DOHH2 (cell line): Measurements from ENCODE around the gene CLEC2B.

Experiments
- H3F3A ChIP-seq: fragments of 200-600 bp; sonication (generic), shearing (Covaris generic); 2 replicates; pipeline ENCODE4 v1.6.0; 2016; ENCODE audit warnings: antibody characterized with exemption, mild to moderate bottlenecking; ENCODE audit not compliant: control insufficient read depth, insufficient read depth
- H3K27ac ChIP-seq: fragments of 200-600 bp; sonication (generic); 2 replicates; pipeline ENCODE4 v1.5.1; 2014; ENCODE audit warnings: low read depth, mild to moderate bottlenecking, low read length, moderate library complexity
- H3K27me3 ChIP-seq: fragments of 200-600 bp; sonication (generic); 2 replicates; pipeline ENCODE4 v1.6.1; 2014; ENCODE audit warnings: mild to moderate bottlenecking, low read length, mixed read lengths; ENCODE audit not compliant: control insufficient read depth
- H3K36me3 ChIP-seq: fragments of 200-600 bp; sonication (generic); 2 replicates; pipeline ENCODE4 v1.6.1; 2014; ENCODE audit warnings: mild to moderate bottlenecking, low read length, moderate library complexity, mixed read lengths; ENCODE audit not compliant: control insufficient read depth
- H3K4me1 ChIP-seq: fragments of 200-600 bp; sonication (generic); 2 replicates; pipeline ENCODE4 v1.6.1; 2014; ENCODE audit warnings: mild to moderate bottlenecking, low read length, mixed read lengths; ENCODE audit not compliant: control insufficient read depth
- H3K4me2 ChIP-seq: fragments of 200-600 bp; sonication (generic); 2 replicates; pipeline ENCODE4 v1.6.0; 2014; ENCODE audit warnings: mild to moderate bottlenecking, low read length, moderate library complexity
- H3K4me3 ChIP-seq: fragments of 200-600 bp; sonication (generic); 2 replicates; pipeline ENCODE4 v1.5.1; 2014; ENCODE audit warnings: mild to moderate bottlenecking, low read length, mixed read lengths
- H3K79me2 ChIP-seq: fragments of 200-600 bp; sonication (generic); 2 replicates; pipeline ENCODE4 v1.6.1; 2014; ENCODE audit warnings: mild to moderate bottlenecking, low read length, mixed read lengths; ENCODE audit not compliant: control insufficient read depth
- H3K9me2 ChIP-seq: fragments of 200-600 bp; sonication (generic); replicated peaks from 2 replicates; pipeline ENCODE4 v1.6.1; 2014; ENCODE audit warnings: mild to moderate bottlenecking, low read length, mixed read lengths; ENCODE audit not compliant: control insufficient read depth
- H3K9me3 ChIP-seq: fragments of 200-600 bp; sonication (generic); 2 replicates; pipeline ENCODE4 v1.6.1; 2014; ENCODE audit warnings: antibody characterized with exemption, low read length, mixed read lengths; ENCODE audit not compliant: control insufficient read depth, insufficient read depth
- H4K20me1 ChIP-seq: fragments of 200-600 bp; sonication (generic); 2 replicates; pipeline ENCODE4 v1.6.0; 2014; ENCODE audit warnings: low read depth, mild to moderate bottlenecking, antibody characterized with exemption, low read length, moderate library complexity; ENCODE audit not compliant: control insufficient read depth, insufficient read depth
- EZH2phosphoT487 ChIP-seq: fragments of 200-600 bp; sonication (generic); IDR thresholded peaks from 2 replicates; pipeline ENCODE4 v1.6.1; 2017; ENCODE audit warnings: borderline replicate concordance, mild to moderate bottlenecking, antibody characterized with exemption, low read length, moderate library complexity, mixed read lengths
- TF ChIP-seq, protein P1 (sequence below): fragments of 200-600 bp; sonication (generic); IDR thresholded peaks from one replicate; pipeline ENCODE4 v1.5.1; 2014; ENCODE audit warnings: antibody characterized with exemption, mild to moderate bottlenecking, low read depth, low read length; ENCODE audit not compliant: poor library complexity, severe bottlenecking

The CLEC2B gene

DNA sequence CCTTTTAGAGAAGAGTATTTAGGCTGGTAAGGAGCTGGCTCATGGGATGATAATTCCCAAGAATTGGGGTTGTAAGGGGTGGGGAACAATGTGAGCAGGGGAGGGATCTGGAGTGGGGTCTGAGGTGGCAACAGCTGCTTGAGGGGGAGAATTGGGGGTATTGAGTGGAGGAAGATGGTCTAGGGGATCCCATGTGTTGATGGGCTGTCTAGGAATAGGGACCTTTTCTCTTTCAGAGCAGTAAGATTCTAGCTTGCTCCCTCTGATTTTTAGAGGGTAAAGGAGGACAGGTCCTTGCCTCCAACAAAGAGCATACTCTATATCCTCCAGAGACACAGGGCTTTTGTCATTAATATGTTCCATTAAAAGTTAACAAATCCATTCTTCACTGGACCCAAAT is 40.6 kb upstream of the CLEC2B start:
- H3K4me2 ChIP-seq = no peak overlapping the region
- no peaks in the 10 kb centered on the region; the same call in 1 of the 2 replicates for H3K27me3 ChIP-seq
- no peak overlapping the region for H3K27ac ChIP-seq
- no peaks in the 10 kb centered on the region for H3K79me2 ChIP-seq
- H4K20me1 ChIP-seq = no peaks in the 10 kb centered on the region
- no peaks in the 10 kb centered on the region for H3F3A ChIP-seq
- no peak overlapping the region for H3K4me3 ChIP-seq
- H3K4me1 ChIP-seq = no peaks in the 10 kb centered on the region
- H3K36me3 ChIP-seq = no peaks in the 10 kb centered on the region
- no peaks in the 10 kb centered on the region for H3K9me2 ChIP-seq
- H3K9me3 ChIP-seq = peaks cover 13% of the 10 kb centered on the region
- TF ChIP-seq EZH2phosphoT487 = no peak
- TF ChIP-seq, protein P1, sequence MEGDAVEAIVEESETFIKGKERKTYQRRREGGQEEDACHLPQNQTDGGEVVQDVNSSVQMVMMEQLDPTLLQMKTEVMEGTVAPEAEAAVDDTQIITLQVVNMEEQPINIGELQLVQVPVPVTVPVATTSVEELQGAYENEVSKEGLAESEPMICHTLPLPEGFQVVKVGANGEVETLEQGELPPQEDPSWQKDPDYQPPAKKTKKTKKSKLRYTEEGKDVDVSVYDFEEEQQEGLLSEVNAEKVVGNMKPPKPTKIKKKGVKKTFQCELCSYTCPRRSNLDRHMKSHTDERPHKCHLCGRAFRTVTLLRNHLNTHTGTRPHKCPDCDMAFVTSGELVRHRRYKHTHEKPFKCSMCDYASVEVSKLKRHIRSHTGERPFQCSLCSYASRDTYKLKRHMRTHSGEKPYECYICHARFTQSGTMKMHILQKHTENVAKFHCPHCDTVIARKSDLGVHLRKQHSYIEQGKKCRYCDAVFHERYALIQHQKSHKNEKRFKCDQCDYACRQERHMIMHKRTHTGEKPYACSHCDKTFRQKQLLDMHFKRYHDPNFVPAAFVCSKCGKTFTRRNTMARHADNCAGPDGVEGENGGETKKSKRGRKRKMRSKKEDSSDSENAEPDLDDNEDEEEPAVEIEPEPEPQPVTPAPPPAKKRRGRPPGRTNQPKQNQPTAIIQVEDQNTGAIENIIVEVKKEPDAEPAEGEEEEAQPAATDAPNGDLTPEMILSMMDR = no peak

DNA sequence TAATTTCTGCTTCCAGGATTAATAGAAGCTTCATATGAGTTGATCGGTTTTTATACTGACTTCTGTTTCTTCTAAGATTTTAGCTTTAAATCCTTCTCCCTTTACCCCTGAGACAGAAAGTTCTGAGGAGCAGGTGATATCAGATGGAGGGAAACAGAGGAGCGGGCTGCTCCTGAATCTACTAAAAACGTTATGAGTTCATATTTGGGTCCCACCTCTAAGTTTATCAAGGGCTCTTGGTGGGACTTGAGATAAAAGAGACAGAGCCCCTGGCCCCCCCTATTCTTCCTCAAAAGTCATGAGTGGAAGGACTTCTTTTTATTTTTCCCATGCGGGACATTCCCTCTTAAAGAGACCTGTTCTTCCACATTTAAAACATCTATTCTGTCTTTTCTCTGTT is 39.2 kb upstream of the CLEC2B start:
- Histone ChIP-seq H3K9me2 (no peaks in the 10 kb centered on the region), H3K27me3 (no peaks in the 10 kb centered on the region; the same call in 1 of the 2 replicates), H3K4me1 (no peaks in the 10 kb centered on the region), H3K4me3 (no peak overlapping the region), H3K4me2 (no peak overlapping the region), H3K9me3 (peaks cover 13% of the 10 kb centered on the region), H4K20me1 (no peaks in the 10 kb centered on the region), H3F3A (no peaks in the 10 kb centered on the region), H3K27ac (no peak overlapping the region), H3K36me3 (no peaks in the 10 kb centered on the region), H3K79me2 (no peaks in the 10 kb centered on the region)
- TF ChIP-seq, protein P1 = no peak
- TF ChIP-seq EZH2phosphoT487 = no peak

DNA sequence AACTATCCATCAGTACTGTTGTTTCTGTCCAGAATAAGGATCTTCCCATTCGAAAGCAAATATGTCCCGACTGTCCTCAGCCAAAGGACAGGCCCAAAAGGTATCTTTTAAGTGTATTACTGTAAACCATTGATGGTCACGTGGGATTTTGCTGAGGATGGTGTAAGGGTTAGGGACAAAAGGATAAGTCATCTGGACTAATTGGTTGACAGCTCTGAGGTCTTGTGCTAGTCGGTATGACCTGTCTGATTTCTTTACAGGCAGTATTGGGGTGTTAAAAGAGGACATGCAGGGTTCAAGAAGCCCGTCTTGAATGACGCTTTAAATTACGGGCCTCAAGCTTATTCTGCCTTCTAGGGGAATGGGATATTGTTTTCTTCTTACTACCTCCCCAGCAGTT is 38.6 kb upstream of the CLEC2B start:
- Histone ChIP-seq H3K27me3 (no peaks in the 10 kb centered on the region; the same call in 1 of the 2 replicates), H3K4me1 (no peaks in the 10 kb centered on the region), H3K27ac (no peak overlapping the region), H3K79me2 (no peaks in the 10 kb centered on the region), H3K4me2 (no peak overlapping the region), H3F3A (no peaks in the 10 kb centered on the region), H3K36me3 (no peaks in the 10 kb centered on the region), H3K9me2 (no peaks in the 10 kb centered on the region), H3K4me3 (no peak overlapping the region), H3K9me3 (peaks cover 14% of the 10 kb centered on the region), H4K20me1 (no peaks in the 10 kb centered on the region)
- no peak for TF ChIP-seq EZH2phosphoT487

DNA sequence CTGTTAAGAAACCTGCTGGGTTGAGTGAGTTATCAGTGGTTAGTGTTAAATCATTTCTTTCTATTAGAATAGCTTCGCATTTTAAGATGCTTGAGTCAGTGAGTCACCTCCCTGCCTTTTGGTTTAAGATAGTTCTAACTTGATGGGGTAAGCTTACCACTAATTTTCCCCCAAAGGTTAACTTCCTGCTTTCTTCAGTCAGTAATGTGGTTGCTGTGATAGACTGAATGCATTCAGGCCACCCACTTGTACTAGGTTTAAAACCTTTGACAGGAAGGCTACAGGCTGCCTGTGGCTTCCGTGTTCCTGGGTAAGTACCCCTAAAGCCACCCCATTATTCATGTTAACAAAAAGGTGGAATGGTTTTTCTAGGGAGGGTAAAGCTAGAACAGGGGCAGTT is 37.7 kb upstream of the CLEC2B start:
- no peaks in the 10 kb centered on the region for H3K36me3 ChIP-seq
- H3K9me3 ChIP-seq = peaks cover 16% of the 10 kb centered on the region
- TF ChIP-seq, protein P1 = no peak
- TF ChIP-seq EZH2phosphoT487 = no peak
- no peaks in the 10 kb centered on the region for H3K9me2 ChIP-seq
- no peak overlapping the region for H3K4me3 ChIP-seq
- no peaks in the 10 kb centered on the region for H3F3A ChIP-seq
- no peaks in the 10 kb centered on the region for H3K4me1 ChIP-seq
- no peaks in the 10 kb centered on the region for H4K20me1 ChIP-seq
- no peaks in the 10 kb centered on the region for H3K79me2 ChIP-seq
- H3K27me3 ChIP-seq = no peaks in the 10 kb centered on the region; the same call in 1 of the 2 replicates
- no peak overlapping the region for H3K27ac ChIP-seq
- no peak overlapping the region for H3K4me2 ChIP-seq
